Activated CD4-positive, alpha-beta T cell treated with anti-CD3 and anti-CD28 coated beads, Interleukin-2, amount 50 U/mL, for 4 hours (primary cell): ENCODE results near the gene ZBTB11.
"Not testable (repeated sequence)": the region's sequence is repeated elsewhere in the genome, so short reads cannot be mapped to it uniquely, and the experiment has no call there.

Experiments used
- DNase-seq, 2 experiments: peaks; one replicate each; pipeline ENCODE4 v3.0.0-alpha.2; 2020

The ZBTB11 gene

GRCh38 chr3:101676765-101677435, at the start of gene ZBTB11:
Gene ZBTB11 (minus strand): TSS chr3:101677132. CDS start chr3:101676914, 218 bp downstream.
- DNase-seq: peak; percentile 100

- DNase-seq: no peak
These were observed 49.0 kb upstream of the ZBTB11 start for GRCh38 chr3:101725890-101726275.

- DNase-seq: peak in 1 of 2 experiments; percentile 19
These were observed 48.4 kb upstream of the ZBTB11 start for GRCh38 chr3:101725194-101725889.

- DNase-seq: peak; percentile 81
These were observed 47.6 kb upstream of the ZBTB11 start, which contains the start of gene CEP97 for GRCh38 chr3:101724329-101725193. Gene CEP97 (plus strand): TSS chr3:101724614. CDS start chr3:101724677, 63 bp downstream.

- DNase-seq: no peak
These were observed 45.7 kb upstream of the ZBTB11 start for GRCh38 chr3:101722394-101723173.

- no peak for DNase-seq
These were observed 44.2 kb upstream of the ZBTB11 start for GRCh38 chr3:101720851-101721840.

GRCh38 chr3:101719604-101720185, 42.8 kb upstream of the ZBTB11 start:
- DNase-seq: no peak

GRCh38 chr3:101718455-101718854, 41.5 kb upstream of the ZBTB11 start:
- DNase-seq: no peak

GRCh38 chr3:101709126-101709525, 32.2 kb upstream of the ZBTB11 start:
- DNase-seq: no peak

GRCh38 chr3:101704639-101705038, 27.7 kb upstream of the ZBTB11 start:
- DNase-seq: not testable (repeated sequence)

GRCh38 chr3:101703169-101703568, 26.2 kb upstream of the ZBTB11 start:
- DNase-seq: no peak

- no peak for DNase-seq
These were observed 25.8 kb upstream of the ZBTB11 start for GRCh38 chr3:101702726-101703125.

GRCh38 chr3:101701696-101702634, 25.0 kb upstream of the ZBTB11 start:
- DNase-seq: no peak

- no peak for DNase-seq
These were observed 18.9 kb upstream of the ZBTB11 start for GRCh38 chr3:101695779-101696372.

GRCh38 chr3:101694836-101695235, 17.9 kb upstream of the ZBTB11 start:
- DNase-seq: not testable (repeated sequence)

- not testable (repeated sequence) for DNase-seq
These were observed 16.6 kb upstream of the ZBTB11 start for GRCh38 chr3:101693540-101693939.

- DNase-seq: not testable (repeated sequence)
These were observed 15.0 kb upstream of the ZBTB11 start for GRCh38 chr3:101691685-101692671.

GRCh38 chr3:101690972-101691371, 14.0 kb upstream of the ZBTB11 start:
- no peak for DNase-seq
